ENCODE results near the gene GOLGA8M.
"Not testable (repeated sequence)": the region's sequence is repeated elsewhere in the genome, so short reads cannot be mapped to it uniquely, and the experiment has no call there.

- TF ChIP-seq PAX5 (IDR thresholded peaks at IDR 0.05; ENCODE audit: insufficient read depth, low read length, severe bottlenecking); POLR2AphosphoS5 (IDR thresholded peaks at IDR 0.05; ENCODE audit: low read depth, low read length); POU2F2 (IDR thresholded peaks at IDR 0.05; ENCODE audit: low read depth, low read length): not testable (repeated sequence)
Measured at GRCh38 chr15:28664575-28664974, 47.6 kb downstream of the GOLGA8M start.

Data from GM12891 (cell line).